Loucy (cell line): ENCODE measurements around the gene FAM168A.

Experiments
- H2AFZ ChIP-seq: fragments of 200-600 bp; sonication (generic); 2 replicates; pipeline ENCODE4 v1.6.0; 2016; ENCODE audit warnings: antibody characterized with exemption, mild to moderate bottlenecking, low read length, moderate library complexity
- H3F3A ChIP-seq: fragments of 200-600 bp; 2 replicates; pipeline ENCODE4 v1.6.0; 2016; ENCODE audit warnings: antibody characterized with exemption, low read depth, mild to moderate bottlenecking
- H3K27me3 ChIP-seq: fragments of 200-600 bp; sonication (generic); 2 replicates; pipeline ENCODE4 v1.6.1; 2014; ENCODE audit warnings: low read length, mild to moderate bottlenecking; ENCODE audit not compliant: insufficient read depth, poor library complexity, severe bottlenecking
- H3K36me3 ChIP-seq: fragments of 200-600 bp; sonication (generic); 2 replicates; pipeline ENCODE4 v1.6.1; 2016; ENCODE audit warnings: low read length; ENCODE audit not compliant: insufficient read depth
- H3K4me1 ChIP-seq: fragments of 200-600 bp; sonication (generic); 2 replicates; pipeline ENCODE4 v1.5.1; 2014; ENCODE audit warnings: low read length, mild to moderate bottlenecking; ENCODE audit not compliant: insufficient read depth, poor library complexity, severe bottlenecking
- H3K4me2 ChIP-seq: fragments of 200-600 bp; sonication (generic); 2 replicates; pipeline ENCODE4 v1.6.0; 2014; ENCODE audit warnings: antibody characterized with exemption, low read length, low read depth, mild to moderate bottlenecking; ENCODE audit not compliant: poor library complexity, severe bottlenecking
- H3K4me3 ChIP-seq: fragments of 200-600 bp; sonication (generic); 2 replicates; pipeline ENCODE4 v1.5.1; 2014; ENCODE audit warnings: low read length, mild to moderate bottlenecking, mixed read lengths; ENCODE audit not compliant: poor library complexity, severe bottlenecking
- H3K79me2 ChIP-seq: fragments of 200-600 bp; sonication (generic); 2 replicates; pipeline ENCODE4 v1.6.1; 2014; ENCODE audit warnings: low read length; ENCODE audit not compliant: insufficient read depth
- H3K9ac ChIP-seq: fragments of 200-600 bp; sonication (generic); 2 replicates; pipeline ENCODE4 v1.6.0; 2014; ENCODE audit warnings: mild to moderate bottlenecking, low read depth, low read length, moderate library complexity; ENCODE audit not compliant: poor library complexity, severe bottlenecking
- H3K9me2 ChIP-seq: fragments of 200-600 bp; sonication (generic); replicated peaks from 2 replicates; pipeline ENCODE4 v1.6.1; 2016; ENCODE audit warnings: low read depth, low read length, mixed read lengths
- H3K9me3 ChIP-seq: fragments of 200-600 bp; sonication (generic); 2 replicates; pipeline ENCODE4 v1.6.1; 2014; ENCODE audit warnings: mild to moderate bottlenecking, antibody characterized with exemption, low read length, low read depth; ENCODE audit not compliant: insufficient read depth
- H4K20me1 ChIP-seq: fragments of 200-600 bp; sonication (generic); 2 replicates; pipeline ENCODE4 v1.6.0; 2014; ENCODE audit warnings: antibody characterized with exemption, low read length, mild to moderate bottlenecking; ENCODE audit not compliant: insufficient read depth, poor library complexity, severe bottlenecking
- EZH2phosphoT487 ChIP-seq: fragments of 200-600 bp; IDR thresholded peaks from 2 replicates; pipeline ENCODE4 v1.6.1; 2018; ENCODE audit warnings: antibody characterized with exemption, mild to moderate bottlenecking, moderate library complexity, borderline replicate concordance
- TF ChIP-seq, protein P1 (sequence below): fragments of 200-600 bp; sonication (generic); conservative IDR thresholded peaks from 2 replicates; pipeline ENCODE4 v1.5.1; 2014; ENCODE audit warnings: mild to moderate bottlenecking, antibody characterized with exemption, low read length

Gene FAM168A

DNA sequence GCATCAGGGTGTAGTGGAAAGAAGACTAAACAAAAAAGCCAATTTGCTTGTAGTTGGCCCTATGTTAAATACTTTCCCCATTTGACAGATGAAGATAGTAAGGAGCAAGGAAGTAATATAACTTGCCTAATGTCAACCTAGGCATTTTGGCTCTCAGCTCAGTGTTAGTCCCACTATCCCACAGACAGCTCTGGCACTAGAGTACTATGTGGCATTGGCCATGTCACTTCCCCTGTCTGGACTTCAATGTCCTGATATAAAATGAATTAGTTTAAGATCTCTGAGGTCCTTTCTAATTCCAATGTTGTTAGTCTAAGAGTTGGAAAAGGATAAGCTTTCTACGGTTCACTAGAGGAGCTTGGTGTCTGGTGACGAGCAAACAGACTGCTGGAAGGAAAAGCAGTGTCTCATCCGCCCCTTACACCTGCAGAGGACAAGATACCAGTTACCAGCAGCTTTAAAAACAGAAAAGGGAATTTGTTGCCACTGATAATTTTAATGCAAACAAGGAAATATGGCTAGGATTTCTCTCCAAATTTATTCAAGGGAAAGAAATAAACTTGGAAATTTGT is 129.2 kb downstream of the FAM168A start:
- no peaks in the 10 kb centered on the region for H3K9me3 ChIP-seq
- peak overlapping the region; percentile 47 for H3K4me2 ChIP-seq
- H3F3A ChIP-seq = no peaks in the 10 kb centered on the region
- no peaks in the 10 kb centered on the region for H3K27me3 ChIP-seq
- peaks cover 24% of the 10 kb centered on the region; the same call in 1 of the 2 replicates for H3K36me3 ChIP-seq
- no peak overlapping the region for H3K4me3 ChIP-seq
- no peaks in the 10 kb centered on the region for H4K20me1 ChIP-seq
- H3K79me2 ChIP-seq = peaks cover 34% of the 10 kb centered on the region; the same call in 1 of the 2 replicates
- no peak overlapping the region for H3K9ac ChIP-seq
- no peak for TF ChIP-seq EZH2phosphoT487
- TF ChIP-seq, protein P1, sequence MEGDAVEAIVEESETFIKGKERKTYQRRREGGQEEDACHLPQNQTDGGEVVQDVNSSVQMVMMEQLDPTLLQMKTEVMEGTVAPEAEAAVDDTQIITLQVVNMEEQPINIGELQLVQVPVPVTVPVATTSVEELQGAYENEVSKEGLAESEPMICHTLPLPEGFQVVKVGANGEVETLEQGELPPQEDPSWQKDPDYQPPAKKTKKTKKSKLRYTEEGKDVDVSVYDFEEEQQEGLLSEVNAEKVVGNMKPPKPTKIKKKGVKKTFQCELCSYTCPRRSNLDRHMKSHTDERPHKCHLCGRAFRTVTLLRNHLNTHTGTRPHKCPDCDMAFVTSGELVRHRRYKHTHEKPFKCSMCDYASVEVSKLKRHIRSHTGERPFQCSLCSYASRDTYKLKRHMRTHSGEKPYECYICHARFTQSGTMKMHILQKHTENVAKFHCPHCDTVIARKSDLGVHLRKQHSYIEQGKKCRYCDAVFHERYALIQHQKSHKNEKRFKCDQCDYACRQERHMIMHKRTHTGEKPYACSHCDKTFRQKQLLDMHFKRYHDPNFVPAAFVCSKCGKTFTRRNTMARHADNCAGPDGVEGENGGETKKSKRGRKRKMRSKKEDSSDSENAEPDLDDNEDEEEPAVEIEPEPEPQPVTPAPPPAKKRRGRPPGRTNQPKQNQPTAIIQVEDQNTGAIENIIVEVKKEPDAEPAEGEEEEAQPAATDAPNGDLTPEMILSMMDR = no peak
- no peaks in the 10 kb centered on the region for H3K9me2 ChIP-seq
- peaks cover 20% of the 10 kb centered on the region for H3K4me1 ChIP-seq
- H2AFZ ChIP-seq = no peak overlapping the region

GRCh38 chr11:73467505-73467904 is 130.4 kb downstream of the FAM168A start:
- Histone ChIP-seq H3K27me3 (no peaks in the 10 kb centered on the region), H3K79me2 (peaks cover 28% of the 10 kb centered on the region; the same call in 1 of the 2 replicates), H3K9me2 (no peaks in the 10 kb centered on the region), H3K4me3 (no peak overlapping the region), H3F3A (no peaks in the 10 kb centered on the region), H2AFZ (no peak overlapping the region), H3K4me1 (peaks cover 20% of the 10 kb centered on the region), H3K9ac (no peak overlapping the region), H3K4me2 (no peak overlapping the region), H4K20me1 (no peaks in the 10 kb centered on the region), H3K36me3 (peaks cover 24% of the 10 kb centered on the region; the same call in 1 of the 2 replicates), H3K9me3 (no peaks in the 10 kb centered on the region)
- TF ChIP-seq EZH2phosphoT487 = no peak

- peaks cover 19% of the 10 kb centered on the region; the same call in 1 of the 2 replicates for H3K79me2 ChIP-seq
- H3K27me3 ChIP-seq = no peaks in the 10 kb centered on the region
- peaks cover 21% of the 10 kb centered on the region for H3K4me1 ChIP-seq
- H4K20me1 ChIP-seq = no peaks in the 10 kb centered on the region
- H3K9me2 ChIP-seq = no peaks in the 10 kb centered on the region
- H3K4me3 ChIP-seq = no peak overlapping the region
- H3K9ac ChIP-seq = no peak overlapping the region
- H3K9me3 ChIP-seq = no peaks in the 10 kb centered on the region
- peaks cover 24% of the 10 kb centered on the region; the same call in 1 of the 2 replicates for H3K36me3 ChIP-seq
- H3F3A ChIP-seq = no peaks in the 10 kb centered on the region
- H2AFZ ChIP-seq = no peak overlapping the region
- no peak for TF ChIP-seq EZH2phosphoT487
- TF ChIP-seq, protein P1 = no peak; the same call in 1 of the 2 replicates
- H3K4me2 ChIP-seq = no peak overlapping the region
These were observed 131.3 kb downstream of the FAM168A start for GRCh38 chr11:73466643-73467042.

DNA sequence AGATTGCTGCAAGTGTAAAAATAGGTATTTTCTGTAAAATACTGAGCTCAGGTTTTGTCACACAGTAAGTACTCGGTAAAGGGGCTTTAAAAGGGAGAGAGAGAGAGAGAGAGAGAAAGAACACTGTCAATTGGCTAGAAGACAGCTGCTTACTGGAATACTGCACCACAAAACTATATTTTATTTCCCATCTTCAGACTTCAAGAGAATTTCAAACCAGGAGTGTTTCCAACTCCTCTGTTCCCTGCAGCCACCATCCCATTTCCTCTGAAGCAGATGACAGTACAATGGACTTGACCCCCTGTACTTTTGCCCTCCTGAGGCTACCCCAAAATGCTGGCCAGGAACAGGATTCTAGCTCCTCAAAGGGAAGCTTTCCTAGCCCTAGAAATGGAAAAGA is 132.0 kb downstream of the FAM168A start:
- Histone ChIP-seq H3K9me3 (no peaks in the 10 kb centered on the region), H2AFZ (no peak overlapping the region), H3K27me3 (no peaks in the 10 kb centered on the region), H3K36me3 (peaks cover 24% of the 10 kb centered on the region; the same call in 1 of the 2 replicates), H3K4me3 (no peak overlapping the region), H3F3A (no peaks in the 10 kb centered on the region), H3K9me2 (no peaks in the 10 kb centered on the region), H3K4me1 (peaks cover 25% of the 10 kb centered on the region), H4K20me1 (no peaks in the 10 kb centered on the region), H3K4me2 (no peak overlapping the region), H3K79me2 (peaks cover 15% of the 10 kb centered on the region; the same call in 1 of the 2 replicates), H3K9ac (no peak overlapping the region)
- TF ChIP-seq, protein P1 = no peak
- TF ChIP-seq EZH2phosphoT487 = no peak
